K562 (cell line): Measurements from ENCODE around the gene HBEGF. TPM values are rescaled to one million over a fixed set of nuclear protein-coding genes. Genes with fewer than 3 reads are reported as not detected.

ENCODE experiments used
- ARHGAP35 ChIP-seq: fragments of 450-650 bp; IDR thresholded peaks from 2 replicates; pipeline ENCODE4 v1.6.1; 2018; ENCODE audit not compliant: partially characterized antibody
- BACH1 ChIP-seq: fragments of 200-800 bp; sonication (Bioruptor generic); IDR thresholded peaks from 2 replicates; pipeline ENCODE4 v1.6.1; 2016; ENCODE audit warnings: missing genetic modification characterization, missing compliant biosample characterization
- CCNT2 ChIP-seq: IDR thresholded peaks from 2 replicates; pipeline ENCODE4 v1.6.1; 2011; ENCODE audit warnings: borderline replicate concordance, low read depth, mild to moderate bottlenecking, moderate library complexity, mixed read lengths, low read length; ENCODE audit not compliant: insufficient read length; ENCODE audit errors: extremely low read depth
- FOXM1 ChIP-seq, 2 experiments: fragments of 450-650 bp in 1 of 2; sonication (generic) in 1 of 2; formaldehyde crosslinking in 1 of 2; IDR thresholded peaks; 2 replicates each; pipeline versions ENCODE4 v1.6.1 to v1.9.0; 2017 to 2022; ENCODE audit warnings: low read depth in 2 of 2, mild to moderate bottlenecking in 2 of 2, missing genetic modification reagents in 1 of 2, moderate library complexity in 1 of 2
- NEUROD1 ChIP-seq: fragments of 150-350 bp; IDR thresholded peaks from 2 replicates; pipeline ENCODE4 v1.6.1; 2014; ENCODE audit warnings: borderline replicate concordance, low read length, low read depth; ENCODE audit not compliant: partially characterized antibody
- NFATC3 ChIP-seq: fragments of 450-650 bp; IDR thresholded peaks from 2 replicates; pipeline ENCODE4 v1.6.1; 2017; ENCODE audit warnings: mild to moderate bottlenecking
- PHF20 ChIP-seq: fragments of 450-650 bp; IDR thresholded peaks from 2 replicates; pipeline ENCODE4 v1.6.1; 2018; ENCODE audit not compliant: partially characterized antibody
- PKNOX1 ChIP-seq: fragments of 450-650 bp; IDR thresholded peaks from 2 replicates; pipeline ENCODE4 v1.6.1; 2016
- SLC30A9 ChIP-seq: fragments of 250-450 bp; sonication (Bioruptor Pico); IDR thresholded peaks from 2 replicates; pipeline ENCODE4 v1.8.0; 2022; ENCODE audit warnings: mild to moderate bottlenecking, moderate library complexity
- SOX6 ChIP-seq: fragments of 450-650 bp; IDR thresholded peaks from 2 replicates; pipeline ENCODE4 v1.6.1; 2014; ENCODE audit warnings: mild to moderate bottlenecking
- TBP ChIP-seq: optimal IDR thresholded peaks from 2 replicates; pipeline ENCODE3; 2011; ENCODE audit warnings: low read depth, low read length, improper control_type of control experiment
- UBTF ChIP-seq, 2 experiments: IDR thresholded peaks; 2 replicates each; pipeline ENCODE4 v1.6.1; 2012; ENCODE audit warnings: improper control_type of control experiment in 2 of 2, low read depth in 2 of 2, low read length in 2 of 2, borderline replicate concordance in 1 of 2
- ZNF77 ChIP-seq: fragments of 250-450 bp; sonication (Bioruptor Pico); IDR thresholded peaks from 2 replicates; pipeline ENCODE4 v1.5.0; 2020
- polyA plus RNA-seq, 8 experiments: library from polyadenylated mRNA; depleted of rRNA in 4 of 8; stranded (reverse) in 5 of 8; unstranded in 3 of 8; fragments of >200 nt; fragmentation: Nextera tagmentation in 2 of 8; fragmentation: Illumina TruSeq in 1 of 8; extraction: Ambion mirVana in 2 of 8; extraction: Trizol in 1 of 8; gene quantifications; 2 replicates each; pipeline versions ENCODE4 v1.2.1 to v1.2.3, GENCODE V29; 2011 to 2014; ENCODE audit warnings: inconsistent platforms in 1 of 8, missing spikeins in 1 of 8
- total RNA-seq, 7 experiments: library from RNA; depleted of rRNA in 6 of 7; stranded (reverse); fragments of >200 nt in 6 of 7; fragmentation: Illumina TruSeq in 2 of 7; extraction: Trizol in 2 of 7; gene quantifications; 2 replicates each; pipeline versions ENCODE4 v1.2.1 to v1.2.3, GENCODE V29; 2011 to 2021; ENCODE audit warnings: low replicate concordance in 1 of 7
- TF ChIP-seq, protein P1 (sequence below), 2 experiments: IDR thresholded peaks; 2 replicates each; pipeline ENCODE4 v1.6.1; 2011; ENCODE audit warnings: borderline replicate concordance in 1 of 2, control low read depth in 1 of 2, low read depth in 1 of 2, low read length in 1 of 2, mild to moderate bottlenecking in 1 of 2, mixed read lengths in 1 of 2, moderate library complexity in 1 of 2; ENCODE audit not compliant: insufficient read depth in 1 of 2, insufficient read length in 1 of 2, poor library complexity in 1 of 2, severe bottlenecking in 1 of 2; ENCODE audit errors: extremely low read depth in 1 of 2
- TF ChIP-seq, protein P2 (sequence below): IDR thresholded peaks from 3 replicates; pipeline ENCODE4 v1.6.1; 2011; ENCODE audit warnings: borderline replicate concordance, mild to moderate bottlenecking, moderate library complexity; ENCODE audit not compliant: insufficient read length; ENCODE audit errors: extremely low read depth

HBEGF gene
- total and polyA plus RNA-seq, 9 of the 15 experiments (the other 6 are each of a cell fraction or from before 2014, with no cell fraction given): 0.11 to 1.1 (median 0.60) TPM

DNA sequence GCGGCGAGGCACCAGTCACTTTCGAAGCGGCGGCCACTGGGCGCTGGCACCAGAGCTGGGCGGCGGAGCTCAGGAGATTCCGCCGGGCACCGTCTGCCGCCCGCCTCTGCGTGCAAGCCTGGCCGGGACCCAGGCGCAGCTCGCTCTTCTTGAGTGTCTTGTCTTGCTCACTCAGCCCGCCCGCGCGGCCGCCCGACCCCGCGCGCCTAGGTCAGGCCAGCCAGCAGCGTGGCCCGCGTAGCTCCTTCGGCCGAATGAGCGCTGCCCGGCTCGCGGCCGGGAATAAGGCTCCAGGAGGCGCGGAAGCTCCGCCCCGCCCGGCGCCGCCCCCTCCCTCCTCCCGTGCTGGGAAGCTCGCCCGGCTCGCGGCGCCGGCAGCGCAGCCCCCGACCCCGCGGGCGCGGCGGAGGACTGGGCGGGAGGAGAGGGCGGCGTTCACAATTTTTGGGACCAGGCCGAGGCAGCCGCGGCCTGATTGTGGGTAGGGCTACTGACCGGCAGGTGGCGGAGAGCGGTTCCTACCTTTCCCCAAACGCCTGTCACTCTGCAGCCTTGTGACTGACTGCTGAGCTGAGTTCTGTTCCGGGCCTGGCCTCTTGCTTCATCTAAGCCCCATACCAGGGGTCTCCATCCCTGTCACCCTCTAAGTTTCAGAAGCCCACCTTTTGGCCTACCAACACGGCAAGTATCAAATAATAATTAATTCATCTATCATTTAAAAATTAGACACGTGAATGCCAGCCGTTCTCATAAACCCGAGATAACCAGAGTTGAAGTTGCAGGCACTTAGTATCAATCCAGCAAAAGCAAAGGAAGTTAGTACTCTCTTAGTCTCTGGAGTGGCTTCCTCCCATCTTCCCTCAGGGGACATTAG lies at the start of gene HBEGF (continued):
- TF ChIP-seq, protein P1, sequence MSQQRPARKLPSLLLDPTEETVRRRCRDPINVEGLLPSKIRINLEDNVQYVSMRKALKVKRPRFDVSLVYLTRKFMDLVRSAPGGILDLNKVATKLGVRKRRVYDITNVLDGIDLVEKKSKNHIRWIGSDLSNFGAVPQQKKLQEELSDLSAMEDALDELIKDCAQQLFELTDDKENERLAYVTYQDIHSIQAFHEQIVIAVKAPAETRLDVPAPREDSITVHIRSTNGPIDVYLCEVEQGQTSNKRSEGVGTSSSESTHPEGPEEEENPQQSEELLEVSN (IDR thresholded peaks at IDR 0.05; ENCODE audit: borderline replicate concordance in 1 of 2, extremely low read depth in 1 of 2, insufficient read depth in 1 of 2, insufficient read length in 1 of 2, low read depth in 1 of 2, low read length in 1 of 2, poor library complexity in 1 of 2, severe bottlenecking in 1 of 2): peak; percentile 28 to 76
- no peak for TF ChIP-seq ARHGAP35
- TF ChIP-seq PHF20: peak; percentile 6
- no peak for TF ChIP-seq SLC30A9 (CRISPR knock-in tag)
- no peak for TF ChIP-seq FOXM1 (IDR thresholded peaks at IDR 0.05; ENCODE audit: low read depth)
- 0 out of 2 replicates have a peak, but pooled peaks have one; percentile 18 for TF ChIP-seq FOXM1 (CRISPR knock-in tag; IDR thresholded peaks at IDR 0.05; ENCODE audit: low read depth)
- TF ChIP-seq UBTF (IDR thresholded peaks at IDR 0.05; ENCODE audit: borderline replicate concordance in 1 of 2, low read depth in 2 of 2, low read length in 2 of 2): peak; percentile 79 to 95; a peak in 3 of 4 replicates
- peak; percentile 97 for TF ChIP-seq PKNOX1
- TF ChIP-seq NEUROD1: peak; percentile 25
- no peak for TF ChIP-seq BACH1 (tag)
- TF ChIP-seq NFATC3: peak; percentile 57; the same call in 1 of the 2 replicates
- TF ChIP-seq, protein P2, sequence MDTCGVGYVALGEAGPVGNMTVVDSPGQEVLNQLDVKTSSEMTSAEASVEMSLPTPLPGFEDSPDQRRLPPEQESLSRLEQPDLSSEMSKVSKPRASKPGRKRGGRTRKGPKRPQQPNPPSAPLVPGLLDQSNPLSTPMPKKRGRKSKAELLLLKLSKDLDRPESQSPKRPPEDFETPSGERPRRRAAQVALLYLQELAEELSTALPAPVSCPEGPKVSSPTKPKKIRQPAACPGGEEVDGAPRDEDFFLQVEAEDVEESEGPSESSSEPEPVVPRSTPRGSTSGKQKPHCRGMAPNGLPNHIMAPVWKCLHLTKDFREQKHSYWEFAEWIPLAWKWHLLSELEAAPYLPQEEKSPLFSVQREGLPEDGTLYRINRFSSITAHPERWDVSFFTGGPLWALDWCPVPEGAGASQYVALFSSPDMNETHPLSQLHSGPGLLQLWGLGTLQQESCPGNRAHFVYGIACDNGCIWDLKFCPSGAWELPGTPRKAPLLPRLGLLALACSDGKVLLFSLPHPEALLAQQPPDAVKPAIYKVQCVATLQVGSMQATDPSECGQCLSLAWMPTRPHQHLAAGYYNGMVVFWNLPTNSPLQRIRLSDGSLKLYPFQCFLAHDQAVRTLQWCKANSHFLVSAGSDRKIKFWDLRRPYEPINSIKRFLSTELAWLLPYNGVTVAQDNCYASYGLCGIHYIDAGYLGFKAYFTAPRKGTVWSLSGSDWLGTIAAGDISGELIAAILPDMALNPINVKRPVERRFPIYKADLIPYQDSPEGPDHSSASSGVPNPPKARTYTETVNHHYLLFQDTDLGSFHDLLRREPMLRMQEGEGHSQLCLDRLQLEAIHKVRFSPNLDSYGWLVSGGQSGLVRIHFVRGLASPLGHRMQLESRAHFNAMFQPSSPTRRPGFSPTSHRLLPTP: no peak
- peak; percentile 79 for TF ChIP-seq CCNT2
- peak; percentile 39; the same call in 1 of the 2 replicates for TF ChIP-seq SOX6
- TF ChIP-seq ZNF77: no peak
- TF ChIP-seq TBP: peak; percentile 80
